Measurements from ENCODE around the gene SLC25A47.

The SLC25A47 gene

DNA sequence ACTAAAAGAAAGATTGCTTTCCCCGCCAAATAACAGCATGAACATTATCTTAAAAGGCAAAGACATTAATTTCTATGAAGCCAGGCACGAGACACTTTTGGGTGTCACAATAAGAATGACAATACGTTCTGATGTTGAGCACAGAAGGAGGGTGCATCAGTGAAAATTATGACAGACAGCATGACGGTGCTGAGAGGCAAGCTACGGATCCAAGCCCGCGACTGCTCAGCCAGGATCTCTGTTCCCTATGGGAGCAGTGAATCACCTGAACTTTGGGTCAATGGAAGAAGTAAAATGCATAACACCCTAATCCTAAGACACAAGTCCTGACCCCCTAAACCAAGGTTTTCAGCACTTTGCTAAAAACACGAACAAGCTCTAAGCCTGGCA, 51.7 kb downstream of the SLC25A47 start:
- ChIA-PET POLR2A (ENCODE audit: low non-redundant PET) (interaction anchor here (0.5 kb wide), 1 partner anchor 171 kb away, joined by 3 read pairs; no protein-coding TSS in a partner anchor), CTCF (interaction anchor here (0.6 to 1.4 kb wide), 2 partner anchors 9 to 43 kb away, joined by 3 to 5 read pairs; no protein-coding TSS in a partner anchor)
- no peak for DNase-seq (ENCODE audit: low spot score)
- H3K27ac ChIP-seq, result peak overlapping the region; percentile 86
- TF ChIP-seq, protein P1, sequence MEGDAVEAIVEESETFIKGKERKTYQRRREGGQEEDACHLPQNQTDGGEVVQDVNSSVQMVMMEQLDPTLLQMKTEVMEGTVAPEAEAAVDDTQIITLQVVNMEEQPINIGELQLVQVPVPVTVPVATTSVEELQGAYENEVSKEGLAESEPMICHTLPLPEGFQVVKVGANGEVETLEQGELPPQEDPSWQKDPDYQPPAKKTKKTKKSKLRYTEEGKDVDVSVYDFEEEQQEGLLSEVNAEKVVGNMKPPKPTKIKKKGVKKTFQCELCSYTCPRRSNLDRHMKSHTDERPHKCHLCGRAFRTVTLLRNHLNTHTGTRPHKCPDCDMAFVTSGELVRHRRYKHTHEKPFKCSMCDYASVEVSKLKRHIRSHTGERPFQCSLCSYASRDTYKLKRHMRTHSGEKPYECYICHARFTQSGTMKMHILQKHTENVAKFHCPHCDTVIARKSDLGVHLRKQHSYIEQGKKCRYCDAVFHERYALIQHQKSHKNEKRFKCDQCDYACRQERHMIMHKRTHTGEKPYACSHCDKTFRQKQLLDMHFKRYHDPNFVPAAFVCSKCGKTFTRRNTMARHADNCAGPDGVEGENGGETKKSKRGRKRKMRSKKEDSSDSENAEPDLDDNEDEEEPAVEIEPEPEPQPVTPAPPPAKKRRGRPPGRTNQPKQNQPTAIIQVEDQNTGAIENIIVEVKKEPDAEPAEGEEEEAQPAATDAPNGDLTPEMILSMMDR (conservative IDR thresholded peaks at IDR 0.05; ENCODE audit: low read depth), result no peak

DNA sequence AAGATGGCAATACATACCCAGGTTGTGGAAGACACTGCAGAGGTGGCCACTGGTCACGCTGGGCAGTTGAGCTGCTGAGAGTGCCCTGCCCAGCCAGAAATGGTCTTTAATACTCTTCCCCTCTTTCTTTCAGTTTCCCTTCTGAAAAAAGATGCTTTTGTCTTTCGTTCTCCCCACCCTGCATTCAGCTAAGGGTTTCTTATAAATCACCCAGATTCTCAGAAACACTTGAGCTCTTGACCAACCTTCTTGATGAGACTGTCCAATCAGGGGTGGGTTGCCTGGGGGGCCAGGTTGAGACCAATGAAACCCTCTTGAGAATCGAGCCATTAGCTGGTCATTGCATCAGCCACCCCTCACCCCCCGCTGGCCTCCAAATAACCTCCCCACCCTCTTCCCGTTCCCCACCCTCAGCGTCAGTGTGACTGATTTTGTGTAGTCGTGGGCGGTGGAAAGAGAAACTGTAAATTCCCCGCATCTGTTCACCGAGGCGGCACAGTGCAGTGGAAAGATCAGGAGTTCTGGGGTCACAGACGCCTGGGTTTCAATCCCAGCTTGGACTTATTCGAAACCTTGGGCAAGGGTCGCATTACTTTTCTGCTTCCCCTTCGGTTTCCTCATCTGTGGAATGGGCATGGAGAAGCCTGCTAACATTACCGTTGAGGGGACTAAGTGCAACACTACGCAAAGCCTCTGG, 52.3 kb downstream of the SLC25A47 start:
- TF ChIP-seq, protein P1 (conservative IDR thresholded peaks at IDR 0.05; ENCODE audit: low read depth), result no peak
- DNase-seq (ENCODE audit: low spot score), result peak; percentile 77
- CTCF ChIA-PET, result interaction anchor here (0.6 to 1.4 kb wide), 2 partner anchors 9 to 42 kb away, joined by 3 to 5 read pairs; no protein-coding TSS in a partner anchor
- H3K27ac ChIP-seq, result peak overlapping the region; percentile 86
- POLR2A ChIA-PET (ENCODE audit: low non-redundant PET), result interaction anchor here (0.5 kb wide), 1 partner anchor 171 kb away, joined by 3 read pairs; no protein-coding TSS in a partner anchor

DNA sequence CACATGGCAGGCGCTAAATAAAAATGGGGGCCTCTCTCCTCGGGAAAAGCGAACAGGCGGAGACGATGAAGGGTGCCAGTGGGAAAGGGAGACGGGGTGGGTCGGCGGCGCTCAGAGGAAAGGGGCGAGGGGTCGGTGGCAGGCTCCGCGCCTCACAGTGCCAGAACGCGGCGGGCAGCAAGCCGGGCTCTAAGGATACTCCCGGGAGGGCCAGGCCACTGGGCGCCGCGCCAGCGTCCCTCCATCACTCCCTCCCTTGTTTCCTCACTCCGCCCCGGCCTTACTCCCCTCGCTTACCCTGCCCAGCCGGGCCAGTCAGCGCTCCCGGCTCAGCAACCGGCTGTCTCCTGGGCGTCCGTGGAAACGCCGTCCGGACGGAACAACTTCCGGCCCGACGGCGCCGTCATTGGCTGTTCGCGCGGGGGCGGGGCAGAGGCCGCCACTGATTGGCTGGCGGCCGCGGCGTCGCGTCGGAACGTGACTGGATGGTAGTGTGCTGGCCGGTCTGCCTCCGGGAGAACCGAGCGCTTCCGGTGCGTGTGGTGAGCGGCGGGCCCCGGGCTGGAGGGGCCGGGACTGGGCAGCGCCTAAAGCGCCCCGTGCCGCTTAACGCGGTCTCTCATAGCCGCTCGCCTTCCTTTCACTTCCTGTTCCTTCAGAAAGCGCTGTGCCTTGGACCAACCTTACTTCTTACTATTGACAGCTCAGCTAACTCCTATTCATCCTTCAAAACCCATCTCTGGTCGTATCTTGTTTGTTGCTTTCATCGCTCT, 53.0 kb downstream of the SLC25A47 start, which contains the start of gene WDR25:
WDR25 (plus strand) TSS at position 523 of the 773 bp plus-strand sequence.
- TF ChIP-seq, protein P1 (conservative IDR thresholded peaks at IDR 0.05; ENCODE audit: low read depth), result no peak
- peak; percentile 96 for DNase-seq (ENCODE audit: low spot score)
- POLR2A ChIA-PET (ENCODE audit: low non-redundant PET), result no interaction called here
- peak within 1 kb of the TSS; percentile 86 for H3K27ac ChIP-seq
- CTCF ChIA-PET, result no interaction called here

DNA sequence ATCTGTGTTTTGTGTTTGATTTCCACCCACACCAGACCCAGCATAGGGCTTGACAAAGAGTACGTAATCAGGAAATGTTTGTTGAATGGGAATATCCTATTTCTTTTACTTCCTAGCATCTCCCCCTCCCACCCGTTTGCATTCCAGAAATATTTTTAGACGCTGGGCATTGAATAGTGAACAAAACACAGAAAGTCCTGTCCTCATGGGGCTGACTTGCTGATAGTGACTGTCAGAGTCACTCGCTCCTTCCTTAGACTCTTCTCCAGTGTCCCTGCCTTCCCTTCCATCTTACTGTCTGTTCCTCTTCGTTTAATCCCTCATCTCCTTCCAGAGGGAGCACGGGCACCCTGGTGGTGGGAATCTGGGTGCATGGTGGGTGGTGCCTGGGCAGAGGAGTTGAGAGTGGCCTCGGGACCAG, 53.6 kb downstream of the SLC25A47 start:
- TF ChIP-seq, protein P1 (conservative IDR thresholded peaks at IDR 0.05; ENCODE audit: low read depth), result no peak
- peak; percentile 45 for DNase-seq (ENCODE audit: low spot score)
- ChIA-PET POLR2A (ENCODE audit: low non-redundant PET) (no interaction called here), CTCF (interaction anchor here (0.7 kb wide), 1 partner anchor 280 kb away, joined by 4 read pairs; no protein-coding TSS in a partner anchor)
- H3K27ac ChIP-seq, result peak overlapping the region; percentile 86

All from RWPE1 (cell line).